ENCODE data around the gene LCAT. TPM values are rescaled to one million over a fixed set of nuclear protein-coding genes. Genes with fewer than 3 reads are reported as not detected.
"Not testable (repeated sequence)": the region's sequence is repeated elsewhere in the genome, so short reads cannot be mapped to it uniquely, and the experiment has no call there.

LCAT gene
- total RNA-seq, 2 experiments from 2014 or later, result 12.9 to 15.3 TPM

GRCh38 chr16:67940446-67941089 is 3.4 kb downstream of the LCAT start:
- H3K36me3 Mint-ChIP-seq (ENCODE audit: low read depth), result peaks cover 27% of the 10 kb centered on the region
- H3K9me3 Mint-ChIP-seq, result no peaks in the 10 kb centered on the region
- ChIA-PET CTCF (interaction anchor here (0.8 to 2.1 kb wide), 8 partner anchors 10 to 154 kb away, joined by 3 to 9 read pairs (median 6); partner anchors contain the start of genes RANBP10 and TSNAXIP1), POLR2A (no interaction called here)
- DNase-seq, result no peak
- no peak overlapping the region for H3K4me3 Mint-ChIP-seq
- peak overlapping the region; percentile 60 for H3K27ac Mint-ChIP-seq
- H3K4me1 Mint-ChIP-seq, result peaks cover 40% of the 10 kb centered on the region
- H3K27me3 Mint-ChIP-seq, result no peaks in the 10 kb centered on the region

- Mint-ChIP-seq H3K27ac (peak overlapping the region; percentile 76), H3K4me3 (no peak overlapping the region), H3K9me3 (no peaks in the 10 kb centered on the region), H3K4me1 (peaks cover 48% of the 10 kb centered on the region), H3K27me3 (no peaks in the 10 kb centered on the region), H3K36me3 (ENCODE audit: low read depth) (peaks cover 35% of the 10 kb centered on the region)
- ChIA-PET CTCF (interaction anchor here (0.9 to 1.9 kb wide), 6 partner anchors 10 to 133 kb away, joined by 3 to 9 read pairs (median 4); partner anchors contain the start of genes RANBP10 and TSNAXIP1), POLR2A (no interaction called here)
- DNase-seq, result peak; percentile 26
Measured at GRCh38 chr16:67939507-67940445, 4.1 kb downstream of the LCAT start.

GRCh38 chr16:67937713-67938112 is 6.2 kb downstream of the LCAT start:
- CTCF ChIA-PET, result interaction anchor here (0.7 to 4.0 kb wide), 6 partner anchors 9 to 416 kb away, joined by 3 to 23 read pairs (median 4); partner anchors contain the start of gene CARMIL2
- Mint-ChIP-seq H3K4me1 (peaks cover 59% of the 10 kb centered on the region), H3K4me3 (peak overlapping the region; percentile 99), H3K27ac (peak overlapping the region; percentile 93), H3K36me3 (ENCODE audit: low read depth) (peaks cover 48% of the 10 kb centered on the region)
- POLR2A ChIA-PET, H3K9me3 Mint-ChIP-seq, H3K27me3 Mint-ChIP-seq, DNase-seq: not testable (repeated sequence)

GRCh38 chr16:67936880-67937605 is 6.9 kb downstream of the LCAT start:
- Mint-ChIP-seq H3K9me3 (no peaks in the 10 kb centered on the region), H3K27me3 (no peaks in the 10 kb centered on the region), H3K27ac (peak overlapping the region; percentile 93), H3K4me3 (peak overlapping the region; percentile 99), H3K4me1 (peaks cover 57% of the 10 kb centered on the region), H3K36me3 (ENCODE audit: low read depth) (peaks cover 52% of the 10 kb centered on the region)
- peak; percentile 93 for DNase-seq
- POLR2A ChIA-PET, result no interaction called here
- CTCF ChIA-PET, result interaction anchor here (0.7 to 4.0 kb wide), 7 partner anchors 47 to 416 kb away, joined by 3 to 23 read pairs (median 4); partner anchors contain the start of gene CARMIL2

- H3K36me3 Mint-ChIP-seq (ENCODE audit: low read depth), result peaks cover 50% of the 10 kb centered on the region
- no peak for DNase-seq
- peak within 1 kb of the TSS; percentile 99 for H3K4me3 Mint-ChIP-seq
- ChIA-PET POLR2A (interaction anchor here (0.6 to 1.2 kb wide), 2 partner anchors 44 to 455 kb away, joined by 3 to 6 read pairs; partner anchors contain the start of gene PSKH1), CTCF (interaction anchor here (0.7 to 4.0 kb wide), 12 partner anchors 7 to 415 kb away, joined by 3 to 23 read pairs (median 3); partner anchors contain the start of gene PSKH1)
- H3K4me1 Mint-ChIP-seq, result peaks cover 50% of the 10 kb centered on the region
- peak within 1 kb of the TSS; percentile 93 for H3K27ac Mint-ChIP-seq
- H3K27me3 Mint-ChIP-seq, result no peaks in the 10 kb centered on the region
- H3K9me3 Mint-ChIP-seq, result no peaks in the 10 kb centered on the region
Measured at GRCh38 chr16:67936124-67936879, 7.6 kb downstream of the LCAT start, which contains the start of gene PSMB10. TSS of gene PSMB10 (minus strand) at chr16:67936850. CDS start at chr16:67936749, 101 bp downstream.

- peaks cover 45% of the 10 kb centered on the region for H3K4me1 Mint-ChIP-seq
- no peaks in the 10 kb centered on the region for H3K9me3 Mint-ChIP-seq
- peak overlapping the region; percentile 99 for H3K4me3 Mint-ChIP-seq
- H3K27me3 Mint-ChIP-seq, result no peaks in the 10 kb centered on the region
- ChIA-PET CTCF (interaction anchor here (0.6 to 4.0 kb wide), 17 partner anchors 8 to 415 kb away, joined by 3 to 23 read pairs (median 3); partner anchors contain the start of gene PSKH1), POLR2A (interaction anchor here (0.6 to 1.2 kb wide), 2 partner anchors 43 to 454 kb away, joined by 3 to 6 read pairs; partner anchors contain the start of gene PSKH1)
- H3K27ac Mint-ChIP-seq, result peak overlapping the region; percentile 93
- H3K36me3 Mint-ChIP-seq (ENCODE audit: low read depth), result peaks cover 53% of the 10 kb centered on the region
- DNase-seq, result peak; percentile 97
Measured at GRCh38 chr16:67935402-67936123, 8.4 kb downstream of the LCAT start.

GRCh38 chr16:67935101-67935401 is 8.9 kb downstream of the LCAT start:
- DNase-seq, result no peak
- Mint-ChIP-seq H3K9me3 (no peaks in the 10 kb centered on the region), H3K4me1 (peaks cover 40% of the 10 kb centered on the region), H3K4me3 (peak overlapping the region; percentile 99), H3K36me3 (ENCODE audit: low read depth) (peaks cover 52% of the 10 kb centered on the region), H3K27me3 (no peaks in the 10 kb centered on the region), H3K27ac (peak overlapping the region; percentile 93)
- ChIA-PET CTCF (interaction anchor here (0.6 to 4.0 kb wide), 14 partner anchors 8 to 414 kb away, joined by 3 to 23 read pairs (median 3); partner anchors contain the start of gene PSKH1), POLR2A (interaction anchor here (1.2 kb wide), 1 partner anchor 42 kb away, joined by 6 read pairs; the partner anchor contains the start of gene PSKH1)

GRCh38 chr16:67934306-67935100 is 9.4 kb downstream of the LCAT start:
- H3K27me3 Mint-ChIP-seq, result no peaks in the 10 kb centered on the region
- peak overlapping the region; percentile 99 for H3K4me3 Mint-ChIP-seq
- H3K4me1 Mint-ChIP-seq, result peaks cover 35% of the 10 kb centered on the region
- POLR2A ChIA-PET, result no interaction called here
- no peak for DNase-seq
- no peaks in the 10 kb centered on the region for H3K9me3 Mint-ChIP-seq
- H3K36me3 Mint-ChIP-seq (ENCODE audit: low read depth), result peaks cover 49% of the 10 kb centered on the region
- CTCF ChIA-PET, result interaction anchor here (0.5 to 4.0 kb wide), 14 partner anchors 9 to 414 kb away, joined by 3 to 23 read pairs (median 4); partner anchors contain the start of gene PSKH1
- peak overlapping the region; percentile 93 for H3K27ac Mint-ChIP-seq

- DNase-seq, result no peak
- ChIA-PET POLR2A (no interaction called here), CTCF (interaction anchor here (1.1 to 3.0 kb wide), 6 partner anchors 9 to 107 kb away, joined by 3 to 10 read pairs (median 6); partner anchors contain the start of gene PSKH1)
- Mint-ChIP-seq H3K9me3 (no peaks in the 10 kb centered on the region), H3K27ac (peak overlapping the region; percentile 25), H3K36me3 (ENCODE audit: low read depth) (peaks cover 47% of the 10 kb centered on the region), H3K4me3 (peak overlapping the region; percentile 7), H3K4me1 (peaks cover 28% of the 10 kb centered on the region), H3K27me3 (no peaks in the 10 kb centered on the region)
Measured at GRCh38 chr16:67933805-67934204, 10.1 kb downstream of the LCAT start.

- ChIA-PET POLR2A (no interaction called here), CTCF (interaction anchor here (0.7 to 1.2 kb wide), 5 partner anchors 10 to 117 kb away, joined by 3 to 5 read pairs (median 3); no protein-coding TSS in a partner anchor)
- Mint-ChIP-seq H3K9me3 (no peaks in the 10 kb centered on the region), H3K36me3 (ENCODE audit: low read depth) (peaks cover 51% of the 10 kb centered on the region), H3K4me3 (no peak overlapping the region), H3K27me3 (no peaks in the 10 kb centered on the region), H3K4me1 (peaks cover 27% of the 10 kb centered on the region), H3K27ac (no peak overlapping the region)
- no peak for DNase-seq
Measured at GRCh38 chr16:67932462-67932840, 11.5 kb downstream of the LCAT start.
